SU-DHL-6 (cell line): ENCODE data around the gene DPCD.

ENCODE experiments used
- H2AFZ ChIP-seq: fragments of 200-600 bp; sonication (generic); 2 replicates; pipeline ENCODE4 v1.6.1; 2014; ENCODE audit warnings: low read depth, mild to moderate bottlenecking, moderate library complexity, mixed read lengths, antibody characterized with exemption, low read length; ENCODE audit not compliant: severe bottlenecking
- H3F3A ChIP-seq: fragments of 200-600 bp; shearing (Covaris generic); 2 replicates; pipeline ENCODE4 v1.6.0; 2016; ENCODE audit warnings: antibody characterized with exemption, mild to moderate bottlenecking; ENCODE audit not compliant: insufficient read depth
- H3K27ac ChIP-seq: fragments of 200-600 bp; sonication (generic); 2 replicates; pipeline ENCODE4 v1.5.1; 2016; ENCODE audit warnings: low read depth, mild to moderate bottlenecking, low read length, moderate library complexity, mixed read lengths
- H3K27me3 ChIP-seq: fragments of 200-600 bp; sonication (generic), shearing (Covaris generic); 2 replicates; pipeline ENCODE4 v1.6.0; 2014; ENCODE audit warnings: mild to moderate bottlenecking, low read length
- H3K36me3 ChIP-seq: fragments of 200-600 bp; sonication (generic); 2 replicates; pipeline ENCODE4 v1.6.1; 2014; ENCODE audit warnings: mild to moderate bottlenecking, low read length, mixed read lengths
- H3K4me2 ChIP-seq: fragments of 300-600, 200-600 bp; shearing (Covaris generic), sonication (generic); 2 replicates; pipeline ENCODE4 v1.6.0; 2014; ENCODE audit warnings: low read length, low read depth, mild to moderate bottlenecking; ENCODE audit not compliant: poor library complexity, severe bottlenecking
- H3K4me3 ChIP-seq: fragments of 200-600 bp; sonication (generic); 2 replicates; pipeline ENCODE4 v1.5.1; 2014; ENCODE audit warnings: antibody characterized with exemption, low read length, mild to moderate bottlenecking, mixed read lengths; ENCODE audit not compliant: insufficient read depth, poor library complexity, severe bottlenecking
- H3K79me2 ChIP-seq: fragments of 200-600 bp; sonication (generic); 2 replicates; pipeline ENCODE4 v1.6.1; 2014; ENCODE audit warnings: mild to moderate bottlenecking, low read length, moderate library complexity; ENCODE audit not compliant: insufficient read depth
- H3K9ac ChIP-seq: fragments of 200-600 bp; sonication (generic); 2 replicates; pipeline ENCODE4 v1.7.0; 2014; ENCODE audit warnings: mild to moderate bottlenecking, low read length
- H3K9me2 ChIP-seq: fragments of 200-600 bp; sonication (generic); replicated peaks from 2 replicates; pipeline ENCODE4 v1.6.1; 2014; ENCODE audit warnings: low read length; ENCODE audit not compliant: insufficient read depth
- H3K9me3 ChIP-seq: fragments of 200-600 bp; sonication (generic); 2 replicates; pipeline ENCODE4 v1.6.1; 2014; ENCODE audit warnings: low read length, mixed read lengths; ENCODE audit not compliant: insufficient read depth
- H4K20me1 ChIP-seq: fragments of 200-600 bp; sonication (generic); 2 replicates; pipeline ENCODE4 v1.6.1; 2014; ENCODE audit warnings: low read depth, mild to moderate bottlenecking, antibody characterized with exemption, low read length, moderate library complexity, mixed read lengths
- CTCF ChIP-seq: fragments of 200-600 bp; sonication (generic); IDR thresholded peaks from one replicate; pipeline ENCODE4 v1.5.1; 2017; ENCODE audit warnings: antibody characterized with exemption, mild to moderate bottlenecking, low read length, moderate library complexity; ENCODE audit not compliant: insufficient read depth, poor library complexity, severe bottlenecking
- EZH2phosphoT487 ChIP-seq: fragments of 200-600 bp; sonication (generic), shearing (Covaris generic); conservative IDR thresholded peaks from 2 replicates; pipeline ENCODE4 v1.6.1; 2018; ENCODE audit warnings: mild to moderate bottlenecking, antibody characterized with exemption, low read length, moderate library complexity, mixed read lengths

The DPCD gene

GRCh38 chr10:101617824-101618568 is 29.9 kb downstream of the DPCD start:
- Histone ChIP-seq H3K4me2 (peak overlapping the region; percentile 28), H4K20me1 (no peaks in the 10 kb centered on the region), H3K36me3 (no peaks in the 10 kb centered on the region), H2AFZ (no peak overlapping the region), H3K27ac (peak overlapping the region; percentile 69), H3K9ac (peak overlapping the region; percentile 29; the same call in 1 of the 2 replicates), H3K79me2 (no peaks in the 10 kb centered on the region), H3K27me3 (no peaks in the 10 kb centered on the region), H3F3A (peaks cover 10% of the 10 kb centered on the region; the same call in 1 of the 2 replicates), H3K4me3 (no peak overlapping the region), H3K9me3 (no peaks in the 10 kb centered on the region), H3K9me2 (no peaks in the 10 kb centered on the region)
- TF ChIP-seq EZH2phosphoT487 (no peak), CTCF (no peak)

- Histone ChIP-seq H3K36me3 (0 out of 2 replicates have a peak, but pooled peaks cover 2% of the 10 kb centered on the region), H4K20me1 (no peaks in the 10 kb centered on the region), H2AFZ (no peak overlapping the region), H3K79me2 (no peaks in the 10 kb centered on the region), H3F3A (peaks cover 10% of the 10 kb centered on the region; the same call in 1 of the 2 replicates), H3K27me3 (no peaks in the 10 kb centered on the region), H3K9me2 (no peaks in the 10 kb centered on the region), H3K27ac (peak overlapping the region; percentile 69; the same call in 1 of the 2 replicates), H3K9ac (no peak overlapping the region), H3K4me2 (no peak overlapping the region), H3K4me3 (no peak overlapping the region), H3K9me3 (no peaks in the 10 kb centered on the region)
- TF ChIP-seq EZH2phosphoT487 (no peak), CTCF (no peak)
Measured at GRCh38 chr10:101618871-101619270, 30.8 kb downstream of the DPCD start.

- Histone ChIP-seq H3K9ac (no peak overlapping the region), H4K20me1 (no peaks in the 10 kb centered on the region), H3K9me2 (no peaks in the 10 kb centered on the region), H3F3A (peaks cover 10% of the 10 kb centered on the region; the same call in 1 of the 2 replicates), H2AFZ (no peak overlapping the region), H3K27me3 (no peaks in the 10 kb centered on the region), H3K79me2 (no peaks in the 10 kb centered on the region), H3K9me3 (no peaks in the 10 kb centered on the region), H3K36me3 (0 out of 2 replicates have a peak, but pooled peaks cover 6% of the 10 kb centered on the region), H3K4me2 (no peak overlapping the region), H3K27ac (no peak overlapping the region), H3K4me3 (no peak overlapping the region)
- no peak for TF ChIP-seq EZH2phosphoT487
- TF ChIP-seq CTCF, result no peak
Measured at GRCh38 chr10:101619983-101620382, 31.9 kb downstream of the DPCD start.
